Smooth muscle cell (in vitro differentiated cells): ENCODE measurements around the gene AMDHD2. TPM values are rescaled to one million over a fixed set of nuclear protein-coding genes. Genes with fewer than 3 reads are reported as not detected.

Experiments used
- DNase-seq: peaks from one replicate; lab custom pipeline; 2025; ENCODE audit not compliant: unreplicated experiment; lab: John Stamatoyannopoulos, UW
- H2AFZ ChIP-seq: fragments of 200-600 bp; sonication (generic); 2 replicates; pipeline ENCODE4 v1.6.0; 2016; ENCODE audit warnings: antibody characterized with exemption, low read depth, mild to moderate bottlenecking
- H3F3A ChIP-seq: fragments of 200-600 bp; sonication (generic); 2 replicates; pipeline ENCODE4 v1.6.0; 2017; ENCODE audit warnings: antibody characterized with exemption, low read depth
- H3K27ac ChIP-seq: fragments of 200-600 bp; sonication (generic); 2 replicates; pipeline ENCODE4 v1.5.1; 2016; ENCODE audit warnings: low read depth, mild to moderate bottlenecking
- H3K27me3 ChIP-seq: fragments of 200-600 bp; sonication (generic); 2 replicates; pipeline ENCODE4 v1.6.1; 2016; ENCODE audit warnings: low read depth, mild to moderate bottlenecking
- H3K36me3 ChIP-seq: fragments of 200-600 bp; sonication (generic); 2 replicates; pipeline ENCODE4 v1.5.1; 2016; ENCODE audit warnings: low read depth
- H3K4me1 ChIP-seq: fragments of 200-600 bp; sonication (generic); 2 replicates; pipeline ENCODE4 v1.5.1; 2016; ENCODE audit warnings: low read depth
- H3K4me2 ChIP-seq: fragments of 200-600 bp; sonication (generic); 2 replicates; pipeline ENCODE4 v1.6.0; 2016; ENCODE audit warnings: mild to moderate bottlenecking
- H3K4me3 ChIP-seq: fragments of 200-600 bp; sonication (generic); 2 replicates; pipeline ENCODE4 v1.5.1; 2016; ENCODE audit warnings: mild to moderate bottlenecking
- H3K79me2 ChIP-seq: fragments of 200-600 bp; sonication (generic); 2 replicates; pipeline ENCODE4 v1.6.0; 2016; ENCODE audit warnings: low read depth, mild to moderate bottlenecking
- H3K9ac ChIP-seq: fragments of 200-600 bp; sonication (generic); 2 replicates; pipeline ENCODE4 v1.6.0; 2016; ENCODE audit warnings: low read depth
- H3K9me3 ChIP-seq: fragments of 200-600 bp; sonication (generic); replicated peaks from 2 replicates; pipeline ENCODE4 v1.5.1; 2016; ENCODE audit warnings: low read depth
- H4K20me1 ChIP-seq: fragments of 200-600 bp; sonication (generic); 2 replicates; pipeline ENCODE4 v1.6.0; 2016; ENCODE audit warnings: low read depth
- WGBS: methylation state at CpG from one replicate; pipeline ENCODE4 v1.1.7; 2016; ENCODE audit warnings: low lambda C conversion rate; 5-methylcytosine and 5-hydroxymethylcytosine counted together
- polyA plus RNA-seq: library from polyadenylated mRNA; unstranded; fragments of >200 nt; fragmentation: Nextera tagmentation; extraction: Ambion mirVana; gene quantifications from 2 replicates; pipeline ENCODE4 v1.2.1, GENCODE V29; 2016
- total RNA-seq: library from RNA; depleted of rRNA; stranded (reverse); fragments of >200 nt; gene quantifications from 2 replicates; pipeline ENCODE4 v1.2.3, GENCODE V29; 2014
- TF ChIP-seq, protein P1 (sequence below): fragments of 200-600 bp; sonication (generic); IDR thresholded peaks from 2 replicates; pipeline ENCODE4 v1.5.1; 2017; ENCODE audit warnings: borderline replicate concordance, mild to moderate bottlenecking, antibody characterized with exemption; ENCODE audit not compliant: insufficient read depth, poor library complexity, severe bottlenecking

AMDHD2 gene
- total and polyA plus RNA-seq, 2 experiments from 2014 or later, result 12.0 to 14.2 TPM

GRCh38 chr16:2523801-2524231 lies 3.6 kb downstream of the AMDHD2 start:
- H2AFZ ChIP-seq, result no peak overlapping the region
- H3K4me3 ChIP-seq, result no peak overlapping the region
- peaks cover 17% of the 10 kb centered on the region for H3K79me2 ChIP-seq
- H3F3A ChIP-seq, result no peaks in the 10 kb centered on the region
- H3K27ac ChIP-seq, result no peak overlapping the region
- no peaks in the 10 kb centered on the region for H3K27me3 ChIP-seq
- DNase-seq, result no peak
- WGBS, result over 99% methylated on average over 6 of the region's 6 CpGs
- TF ChIP-seq, protein P1, sequence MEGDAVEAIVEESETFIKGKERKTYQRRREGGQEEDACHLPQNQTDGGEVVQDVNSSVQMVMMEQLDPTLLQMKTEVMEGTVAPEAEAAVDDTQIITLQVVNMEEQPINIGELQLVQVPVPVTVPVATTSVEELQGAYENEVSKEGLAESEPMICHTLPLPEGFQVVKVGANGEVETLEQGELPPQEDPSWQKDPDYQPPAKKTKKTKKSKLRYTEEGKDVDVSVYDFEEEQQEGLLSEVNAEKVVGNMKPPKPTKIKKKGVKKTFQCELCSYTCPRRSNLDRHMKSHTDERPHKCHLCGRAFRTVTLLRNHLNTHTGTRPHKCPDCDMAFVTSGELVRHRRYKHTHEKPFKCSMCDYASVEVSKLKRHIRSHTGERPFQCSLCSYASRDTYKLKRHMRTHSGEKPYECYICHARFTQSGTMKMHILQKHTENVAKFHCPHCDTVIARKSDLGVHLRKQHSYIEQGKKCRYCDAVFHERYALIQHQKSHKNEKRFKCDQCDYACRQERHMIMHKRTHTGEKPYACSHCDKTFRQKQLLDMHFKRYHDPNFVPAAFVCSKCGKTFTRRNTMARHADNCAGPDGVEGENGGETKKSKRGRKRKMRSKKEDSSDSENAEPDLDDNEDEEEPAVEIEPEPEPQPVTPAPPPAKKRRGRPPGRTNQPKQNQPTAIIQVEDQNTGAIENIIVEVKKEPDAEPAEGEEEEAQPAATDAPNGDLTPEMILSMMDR, result no peak
- H3K9ac ChIP-seq, result no peak overlapping the region
- H3K9me3 ChIP-seq, result no peaks in the 10 kb centered on the region
- H4K20me1 ChIP-seq, result peaks cover 11% of the 10 kb centered on the region
- H3K36me3 ChIP-seq, result no peaks in the 10 kb centered on the region
- H3K4me2 ChIP-seq, result no peak overlapping the region
- peaks cover 6% of the 10 kb centered on the region for H3K4me1 ChIP-seq

GRCh38 chr16:2524339-2524938 lies 4.3 kb downstream of the AMDHD2 start:
- Histone ChIP-seq H3K27ac (no peak overlapping the region), H3K79me2 (peaks cover 11% of the 10 kb centered on the region), H3K9ac (no peak overlapping the region)

GRCh38 chr16:2526135-2526534 lies 6.0 kb downstream of the AMDHD2 start:
- H3K36me3 ChIP-seq, result no peaks in the 10 kb centered on the region
- no peaks in the 10 kb centered on the region for H3K9me3 ChIP-seq
- no peak overlapping the region for H3K9ac ChIP-seq
- no peak for DNase-seq
- peaks cover 2% of the 10 kb centered on the region for H3F3A ChIP-seq
- no peak overlapping the region for H3K4me3 ChIP-seq
- peaks cover 1% of the 10 kb centered on the region for H3K79me2 ChIP-seq
- H2AFZ ChIP-seq, result no peak overlapping the region
- TF ChIP-seq, protein P1, result no peak
- H3K27me3 ChIP-seq, result no peaks in the 10 kb centered on the region
- H3K27ac ChIP-seq, result no peak overlapping the region
- peaks cover 3% of the 10 kb centered on the region for H3K4me1 ChIP-seq
- WGBS, result 96% methylated on average over 8 of the region's 8 CpGs
- no peak overlapping the region for H3K4me2 ChIP-seq
- H4K20me1 ChIP-seq, result no peaks in the 10 kb centered on the region

More at GRCh38 chr16:2524339-2524938, 4.3 kb downstream of the AMDHD2 start:
- no peak overlapping the region for H3K4me2 ChIP-seq
- H2AFZ ChIP-seq, result no peak overlapping the region
- H3F3A ChIP-seq, result no peaks in the 10 kb centered on the region
- H3K4me3 ChIP-seq, result no peak overlapping the region
- H3K27me3 ChIP-seq, result no peaks in the 10 kb centered on the region
- peaks cover 6% of the 10 kb centered on the region for H3K4me1 ChIP-seq
- H3K9me3 ChIP-seq, result no peaks in the 10 kb centered on the region
- DNase-seq, result no peak
- peaks cover 5% of the 10 kb centered on the region for H4K20me1 ChIP-seq
- H3K36me3 ChIP-seq, result no peaks in the 10 kb centered on the region
- TF ChIP-seq, protein P1, result no peak
- 97% methylated on average over 9 of the region's 9 CpGs for WGBS

DNA sequence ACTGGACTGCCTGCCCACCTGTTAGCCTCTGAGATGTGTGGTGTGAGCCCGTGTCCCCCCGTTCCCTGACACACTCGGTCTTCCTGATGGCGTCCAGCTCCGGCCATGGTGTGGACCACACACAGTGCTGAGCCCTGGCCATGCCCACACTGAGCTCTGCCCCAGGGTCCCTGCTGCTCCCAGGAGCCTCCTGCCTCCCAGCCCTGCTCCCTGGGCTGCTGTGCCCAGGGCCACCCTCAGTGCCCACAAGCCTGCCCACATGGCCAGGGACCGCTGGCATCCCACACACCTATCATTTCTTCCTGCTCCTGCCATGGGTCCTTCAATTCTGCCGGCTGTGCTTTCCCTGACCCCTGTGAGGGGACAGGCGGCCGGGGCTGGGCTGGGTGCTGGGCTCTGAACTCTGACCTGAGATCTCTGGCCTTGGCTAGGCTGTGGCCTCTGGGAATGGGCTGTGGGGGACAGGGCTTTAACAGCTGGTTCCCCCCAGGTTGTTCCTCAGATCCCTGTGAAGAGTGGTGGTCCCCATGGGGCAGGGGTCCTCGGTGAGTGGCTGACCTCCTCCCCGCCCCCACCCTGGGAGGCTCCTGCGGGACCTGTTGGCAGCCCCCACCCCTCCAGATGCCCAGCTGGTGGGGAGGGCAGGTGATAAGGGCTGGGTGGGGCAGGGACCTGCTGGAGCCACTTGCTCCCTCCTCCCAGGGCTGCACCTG lies 7.1 kb downstream of the AMDHD2 start:
- no peak overlapping the region for H3K27ac ChIP-seq

More for the DNA sequence above, 7.1 kb downstream of the AMDHD2 start:
- no peaks in the 10 kb centered on the region for H4K20me1 ChIP-seq
- no peaks in the 10 kb centered on the region for H3K27me3 ChIP-seq
- H3K4me1 ChIP-seq, result peaks cover 6% of the 10 kb centered on the region
- DNase-seq, result no peak
- TF ChIP-seq, protein P1, result no peak
- no peaks in the 10 kb centered on the region for H3K36me3 ChIP-seq
- H3K4me2 ChIP-seq, result no peak overlapping the region
- H2AFZ ChIP-seq, result no peak overlapping the region
- H3K79me2 ChIP-seq, result no peaks in the 10 kb centered on the region
- H3F3A ChIP-seq, result peaks cover 7% of the 10 kb centered on the region
- no peaks in the 10 kb centered on the region for H3K9me3 ChIP-seq
- WGBS, result 95% methylated on average over 9 of the region's 12 CpGs
- no peak overlapping the region for H3K9ac ChIP-seq
- no peak overlapping the region for H3K4me3 ChIP-seq
